HCT116 (cell line): Measurements from ENCODE around the gene ADGRV1. TPM values are rescaled to one million over a fixed set of nuclear protein-coding genes. Genes with fewer than 3 reads are reported as not detected.

Experiments used
- ATAC-seq: fragments of 200-7000 bp; cut with Tn5 transposase; 2 replicates; pipeline ENCODE4 v1.9.1; 2020; ENCODE audit warnings: mild to moderate bottlenecking, moderate library complexity
- BruUV-seq: library from RNA; stranded (reverse); fragments of 400-500 nt; replicated peaks from 2 replicates; lab custom pipeline; 2021; lab: Mats Ljungman, UMichigan
- CTCF ChIA-PET: fragments of 300-600 bp; sonication (Branson Sonifier 250); formaldehyde crosslinking; loops from one replicate; lab custom pipeline; 2021; ENCODE audit warnings: antibody characterized with exemption; lab: Charles Lee
- POLR2A ChIA-PET: fragments of 300-600, 350-600 bp; sonication (Branson Sonifier 250); formaldehyde crosslinking; loops from one replicate; lab custom pipeline; 2021; ENCODE audit warnings: antibody characterized with exemption; lab: Charles Lee
- RAD21 ChIA-PET, 2 experiments: fragments of 300-600 bp; sonication (Branson Sonifier 250); formaldehyde crosslinking; loops; one replicate each; lab custom pipeline; 2023; ENCODE audit warnings: low total read pairs in 2 of 2; ENCODE audit not compliant: uncharacterized antibody in 2 of 2, unreplicated experiment in 2 of 2, low non-redundant PET in 1 of 2; lab: Charles Lee
- DNase-seq: peaks from one replicate; pipeline ENCODE4 v3.0.0-alpha.2; 2010; ENCODE audit warnings: low read depth, low spot score
- H2AFZ ChIP-seq: fragments of 200-600 bp; shearing (Covaris generic), sonication (generic); 2 replicates; pipeline ENCODE4 v1.6.1; 2017; ENCODE audit warnings: low read depth, mixed run types, mixed read lengths, antibody characterized with exemption, low read length; ENCODE audit not compliant: poor library complexity, severe bottlenecking
- H3K27ac ChIP-seq: 2 replicates; pipeline ENCODE4 v1.5.1; 2012; ENCODE audit warnings: low read depth, low read length
- H3K27me3 ChIP-seq: fragments of 200-600 bp; sonication (generic); 2 replicates; pipeline ENCODE4 v1.6.1; 2016; ENCODE audit warnings: mixed run types, low read length, mixed read lengths; ENCODE audit not compliant: insufficient read depth
- H3K36me3 ChIP-seq, 2 experiments: fragments of 200-500 bp in 1 of 2; fragments of 200-600 bp in 1 of 2; sonication (Bioruptor generic) in 1 of 2; sonication (generic) in 1 of 2; 2 replicates each; pipeline versions ENCODE4 v1.5.1 to v1.6.1; 2014 to 2016; ENCODE audit warnings: low read length in 2 of 2, inconsistent platforms in 1 of 2, mixed read lengths in 1 of 2, mixed run types in 1 of 2; ENCODE audit not compliant: insufficient read depth in 2 of 2, control insufficient read depth in 1 of 2
- H3K4me1 ChIP-seq, 2 experiments: fragments of 200-600 bp in 1 of 2; sonication (generic) in 1 of 2; 2 replicates each; pipeline versions ENCODE4 v1.5.1 to v1.6.1; 2012 to 2017; ENCODE audit warnings: low read length in 2 of 2, inconsistent platforms in 1 of 2, mild to moderate bottlenecking in 1 of 2, mixed read lengths in 1 of 2, mixed run types in 1 of 2, moderate library complexity in 1 of 2; ENCODE audit not compliant: insufficient read depth in 2 of 2, control insufficient read depth in 1 of 2
- H3K4me2 ChIP-seq: fragments of 200-600 bp; sonication (generic); 2 replicates; pipeline ENCODE4 v1.6.1; 2017; ENCODE audit warnings: mixed run types, low read length, mixed read lengths
- H3K4me3 ChIP-seq, 2 experiments: fragments of 200-600 bp in 1 of 2; sonication (generic) in 1 of 2; replicated peaks in 1 of 2; 2 replicates each; pipeline ENCODE4 v1.5.1; 2011 to 2016; ENCODE audit warnings: low read length in 2 of 2, control low read depth in 1 of 2, low read depth in 1 of 2, mild to moderate bottlenecking in 1 of 2, mixed read lengths in 1 of 2, mixed run types in 1 of 2
- H3K79me2 ChIP-seq: fragments of 200-600 bp; sonication (generic); 2 replicates; pipeline ENCODE4 v1.6.1; 2017; ENCODE audit warnings: mild to moderate bottlenecking, mixed run types, low read length, moderate library complexity, mixed read lengths; ENCODE audit not compliant: insufficient read depth
- H3K9ac ChIP-seq: fragments of 200-600 bp; sonication (generic); 2 replicates; pipeline ENCODE4 v1.6.1; 2016; ENCODE audit warnings: low read length, mixed read lengths
- H3K9me2 ChIP-seq: fragments of 200-600 bp; sonication (generic), shearing (Covaris generic); 2 replicates; pipeline ENCODE4 v1.6.1; 2017; ENCODE audit warnings: mixed run types, mild to moderate bottlenecking, moderate library complexity; ENCODE audit not compliant: insufficient read depth
- H3K9me3 ChIP-seq, 2 experiments: fragments of 200-500 bp in 1 of 2; fragments of 200-600 bp in 1 of 2; sonication (Bioruptor generic) in 1 of 2; sonication (generic) in 1 of 2; 2 replicates each; pipeline ENCODE4 v1.6.1; 2014 to 2017; ENCODE audit warnings: low read length in 2 of 2, mixed read lengths in 2 of 2, inconsistent platforms in 1 of 2, low read depth in 1 of 2, mild to moderate bottlenecking in 1 of 2, mixed run types in 1 of 2, moderate library complexity in 1 of 2; ENCODE audit not compliant: control insufficient read depth in 1 of 2, insufficient read depth in 1 of 2
- H4K20me1 ChIP-seq: fragments of 200-600 bp; sonication (generic), shearing (Covaris generic); 2 replicates; pipeline ENCODE4 v1.6.1; 2017; ENCODE audit warnings: mixed run types, mild to moderate bottlenecking, moderate library complexity; ENCODE audit not compliant: insufficient read depth
- CEBPB ChIP-seq: IDR thresholded peaks from 2 replicates; pipeline ENCODE4 v1.6.1; 2012; ENCODE audit warnings: low read depth
- CTCF ChIP-seq, 3 experiments: fragments of 200-600 bp in 1 of 3; sonication (generic) in 1 of 3; IDR thresholded peaks in 2 of 3; conservative IDR thresholded peaks in 1 of 3; 2 replicates each; pipeline ENCODE4 v1.5.1; 2012 to 2017; ENCODE audit warnings: low read depth in 2 of 3, low read length in 2 of 3, antibody characterized with exemption in 1 of 3, borderline replicate concordance in 1 of 3, control low read depth in 1 of 3, mild to moderate bottlenecking in 1 of 3, mixed read lengths in 1 of 3, mixed run types in 1 of 3, moderate library complexity in 1 of 3; ENCODE audit not compliant: insufficient read depth in 1 of 3
- EGR1 ChIP-seq: IDR thresholded peaks from 2 replicates; pipeline ENCODE4 v1.6.1; 2012; ENCODE audit warnings: low read depth
- ELF1 ChIP-seq: IDR thresholded peaks from 2 replicates; pipeline ENCODE4 v1.6.1; 2012; ENCODE audit warnings: low read depth, borderline replicate concordance
- EZH2 ChIP-seq: fragments of 200-600 bp; sonication (generic); IDR thresholded peaks from 2 replicates; pipeline ENCODE4 v1.6.1; 2017; ENCODE audit warnings: antibody characterized with exemption, mixed run types
- EZH2phosphoT487 ChIP-seq: fragments of 200-600 bp; IDR thresholded peaks from 2 replicates; pipeline ENCODE4 v1.6.1; 2018; ENCODE audit warnings: antibody characterized with exemption, borderline replicate concordance
- FOSL1 ChIP-seq: IDR thresholded peaks from 2 replicates; pipeline ENCODE4 v1.6.1; 2012; ENCODE audit warnings: low read depth
- MAX ChIP-seq: IDR thresholded peaks from 2 replicates; pipeline ENCODE4 v1.6.1; 2012
- POLR2AphosphoS5 ChIP-seq: IDR thresholded peaks from 2 replicates; pipeline ENCODE4 v1.6.1; 2011; ENCODE audit warnings: mild to moderate bottlenecking, low read depth, low read length, moderate library complexity
- RAD21 ChIP-seq: IDR thresholded peaks from 2 replicates; pipeline ENCODE4 v1.6.1; 2012; ENCODE audit warnings: low read depth, mild to moderate bottlenecking
- REST ChIP-seq: IDR thresholded peaks from 2 replicates; pipeline ENCODE4 v1.6.1; 2012; ENCODE audit warnings: low read depth
- SIN3A ChIP-seq: IDR thresholded peaks from 2 replicates; pipeline ENCODE4 v1.6.1; 2012; ENCODE audit warnings: low read depth
- SP1 ChIP-seq: IDR thresholded peaks from 2 replicates; pipeline ENCODE4 v1.6.1; 2012; ENCODE audit warnings: low read depth
- SRF ChIP-seq: IDR thresholded peaks from 2 replicates; pipeline ENCODE4 v1.6.1; 2012; ENCODE audit warnings: low read depth
- YY1 ChIP-seq: IDR thresholded peaks from 2 replicates; pipeline ENCODE4 v1.6.1; 2011; ENCODE audit warnings: low read length, low read depth, moderate library complexity, mild to moderate bottlenecking; ENCODE audit not compliant: insufficient replicate concordance; ENCODE audit errors: extremely low read depth
- ZBTB33 ChIP-seq: IDR thresholded peaks from 2 replicates; pipeline ENCODE4 v1.6.1; 2011; ENCODE audit warnings: mild to moderate bottlenecking, low read length, moderate library complexity; ENCODE audit not compliant: insufficient replicate concordance; ENCODE audit errors: extremely low read depth
- ZFX ChIP-seq: fragments of 450-650 bp; IDR thresholded peaks from 2 replicates; pipeline ENCODE4 v1.6.1; 2017
- ZNF274 ChIP-seq: fragments of 200-500 bp; sonication (Bioruptor generic); IDR thresholded peaks from 2 replicates; pipeline ENCODE4 v1.6.1; 2014; ENCODE audit warnings: mild to moderate bottlenecking, low read depth, low read length, inconsistent platforms
- intact Hi-C: fragments of 100-400 bp; cut with micrococcal nuclease; formaldehyde crosslinking; loops from 2 replicates; pipeline ENCODE4 v1.10.0; 2022
- total RNA-seq: library from RNA; stranded (reverse); gene quantifications from one replicate; pipeline ENCODE4 v1.2.1, GENCODE V29; 2021; ENCODE audit not compliant: unreplicated experiment

ADGRV1 gene
- total RNA-seq, 1 experiment from 2014 or later: 6.0 TPM

GRCh38 chr5:90830058-90830457, 271.5 kb downstream of the ADGRV1 start:
- H3K9me2 ChIP-seq: no peaks in the 10 kb centered on the region
- TF ChIP-seq FOSL1: no peak
- no peak for TF ChIP-seq SRF
- TF ChIP-seq ZFX: no peak
- no peak for TF ChIP-seq CEBPB
- TF ChIP-seq ZBTB33: no peak
- no peak for TF ChIP-seq SP1
- TF ChIP-seq EZH2phosphoT487: no peak
- TF ChIP-seq ELF1: no peak
- no peak for TF ChIP-seq REST
- no peak for TF ChIP-seq EGR1
- TF ChIP-seq CTCF (IDR thresholded peaks at IDR 0.05 in 2 of 3, conservative IDR thresholded peaks at IDR 0.05 in 1 of 3; ENCODE audit: borderline replicate concordance in 1 of 3, insufficient read depth in 1 of 3, low read depth in 2 of 3, low read length in 2 of 3): no peak
- TF ChIP-seq YY1: no peak
- TF ChIP-seq MAX: no peak
- TF ChIP-seq SIN3A: no peak
- TF ChIP-seq ZNF274: no peak
- TF ChIP-seq POLR2AphosphoS5: no peak
- TF ChIP-seq RAD21: no peak
- no peak for TF ChIP-seq EZH2
- TF ChIP-seq, all 23 proteins: peak for 0
- no peak overlapping the region for H3K4me3 ChIP-seq
- H3K9ac ChIP-seq: no peak overlapping the region
- H3K27ac ChIP-seq: no peak overlapping the region
- ChIA-PET POLR2A (no interaction called here), RAD21 (no interaction called here), CTCF (interaction anchor here (0.7 kb wide), 1 partner anchor 444 kb away, joined by 3 read pairs; no protein-coding TSS in a partner anchor)
- H3K4me2 ChIP-seq: no peak overlapping the region
- H3K4me1 ChIP-seq: no peaks in the 10 kb centered on the region
- H2AFZ ChIP-seq: no peak overlapping the region
- intact Hi-C loops: no loop called here
- no peaks in the 10 kb centered on the region for H3K36me3 ChIP-seq
- no TSS peak for BruUV-seq
- no peak for DNase-seq
- no peaks in the 10 kb centered on the region for H3K27me3 ChIP-seq
- no peaks in the 10 kb centered on the region for H3K9me3 ChIP-seq
- ATAC-seq: no peak
- H4K20me1 ChIP-seq: no peaks in the 10 kb centered on the region
- no peaks in the 10 kb centered on the region for H3K79me2 ChIP-seq
